Posterior cingulate gyrus (tissue), 11 donors: ENCODE data around the gene PRKCH.

ENCODE experiments used
- DNase-seq, 10 donors: peaks; one replicate each; pipeline versions ENCODE4 v3.0.0 to v3.0.0-alpha.2; 2020 to 2021; ENCODE audit warnings: mixed read lengths in 3 of 10
- intact Hi-C: fragments of 100-400 bp; cut with DNase I; formaldehyde crosslinking; loops from one replicate; pipeline ENCODE4 v1.15.1; 2023

PRKCH gene

GRCh38 chr14:61321385-61322010 is at the start of gene PRKCH:
Gene PRKCH (plus strand): TSS chr14:61321579. CDS start chr14:61322102, 523 bp downstream.
- intact Hi-C loops, result loop anchor here (10.0 kb wide), 1 partner anchor 113 kb away; no protein-coding TSS in a partner anchor

GRCh38 chr14:61277232-61277631 is 44.1 kb upstream of the PRKCH start:
- intact Hi-C loops, result no loop called here
- no peak for DNase-seq

More at GRCh38 chr14:61321385-61322010, at the start of gene PRKCH:
- DNase-seq, result peak in 7 of 10 donors; percentile 6 to 87 (median 34)

GRCh38 chr14:61277784-61278183 is 43.6 kb upstream of the PRKCH start:
- DNase-seq, result no peak
- intact Hi-C loops, result no loop called here

GRCh38 chr14:61279082-61279481 is 42.3 kb upstream of the PRKCH start:
- DNase-seq, result no peak
- intact Hi-C loops, result no loop called here

- intact Hi-C loops, result no loop called here
- DNase-seq, result peak in 1 of 10 donors; percentile 52
Observed at GRCh38 chr14:61280092-61280525, 41.3 kb upstream of the PRKCH start.

- intact Hi-C loops, result no loop called here
- DNase-seq, result peak in 3 of 10 donors; percentile 30 to 80 (median 79)
Observed at GRCh38 chr14:61280526-61281185, 40.7 kb upstream of the PRKCH start.

- DNase-seq, result peak in 1 of 10 donors; percentile 62
Observed at GRCh38 chr14:61281186-61281947, 40.0 kb upstream of the PRKCH start, which contains the start of gene TMEM30B. Gene TMEM30B (minus strand): TSS chr14:61281338. CDS start chr14:61281147, 191 bp downstream.

GRCh38 chr14:61281948-61282275 is 39.5 kb upstream of the PRKCH start:
- no peak for DNase-seq
- intact Hi-C loops, result no loop called here

More at GRCh38 chr14:61281186-61281947, 40.0 kb upstream of the PRKCH start, which contains the start of gene TMEM30B:
- intact Hi-C loops, result no loop called here

- intact Hi-C loops, result no loop called here
Observed at GRCh38 chr14:61282746-61283145, 38.6 kb upstream of the PRKCH start.

GRCh38 chr14:61284001-61284400 is 37.4 kb upstream of the PRKCH start:
- DNase-seq, result no peak
- intact Hi-C loops, result no loop called here

More at GRCh38 chr14:61282746-61283145, 38.6 kb upstream of the PRKCH start:
- DNase-seq, result no peak

- no peak for DNase-seq
- intact Hi-C loops, result no loop called here
Observed at GRCh38 chr14:61285364-61285763, 36.0 kb upstream of the PRKCH start.

GRCh38 chr14:61287196-61287595 is 34.2 kb upstream of the PRKCH start:
- no peak for DNase-seq
- intact Hi-C loops, result no loop called here

GRCh38 chr14:61288228-61288627 is 33.2 kb upstream of the PRKCH start:
- DNase-seq, result no peak
- intact Hi-C loops, result no loop called here

GRCh38 chr14:61288720-61289119 is 32.7 kb upstream of the PRKCH start:
- intact Hi-C loops, result no loop called here
- no peak for DNase-seq

GRCh38 chr14:61290701-61291100 is 30.7 kb upstream of the PRKCH start:
- no peak for DNase-seq
- intact Hi-C loops, result no loop called here

GRCh38 chr14:61296151-61296550 is 25.2 kb upstream of the PRKCH start:
- intact Hi-C loops, result no loop called here
- DNase-seq, result no peak

GRCh38 chr14:61296719-61297502 is 24.5 kb upstream of the PRKCH start:
- intact Hi-C loops, result no loop called here
- no peak for DNase-seq

- no peak for DNase-seq
- intact Hi-C loops, result no loop called here
Observed at GRCh38 chr14:61297581-61297980, 23.8 kb upstream of the PRKCH start.

GRCh38 chr14:61298824-61299223 is 22.6 kb upstream of the PRKCH start:
- DNase-seq, result no peak
- intact Hi-C loops, result no loop called here

GRCh38 chr14:61300209-61300608 is 21.2 kb upstream of the PRKCH start:
- no peak for DNase-seq
- intact Hi-C loops, result no loop called here
